HT-29 (cell line): Measurements from ENCODE around the gene SENP8. TPM values are rescaled to one million over a fixed set of nuclear protein-coding genes. Genes with fewer than 3 reads are reported as not detected.
"Not testable (repeated sequence)": the region's sequence is repeated elsewhere in the genome, so short reads cannot be mapped to it uniquely, and the experiment has no call there.

ENCODE experiments used
- DNase-seq: peaks from one replicate; pipeline ENCODE4 v3.0.0-alpha.2; 2015; ENCODE audit warnings: low spot score
- total RNA-seq: library from RNA; depleted of rRNA; stranded (reverse); fragments of >200 nt; shearing (Covaris generic); gene quantifications from 2 replicates; pipeline ENCODE4 v1.2.3, GENCODE V29; 2014

SENP8 gene
- total RNA-seq, 1 experiment from 2014 or later = 0.66 TPM

DNA sequence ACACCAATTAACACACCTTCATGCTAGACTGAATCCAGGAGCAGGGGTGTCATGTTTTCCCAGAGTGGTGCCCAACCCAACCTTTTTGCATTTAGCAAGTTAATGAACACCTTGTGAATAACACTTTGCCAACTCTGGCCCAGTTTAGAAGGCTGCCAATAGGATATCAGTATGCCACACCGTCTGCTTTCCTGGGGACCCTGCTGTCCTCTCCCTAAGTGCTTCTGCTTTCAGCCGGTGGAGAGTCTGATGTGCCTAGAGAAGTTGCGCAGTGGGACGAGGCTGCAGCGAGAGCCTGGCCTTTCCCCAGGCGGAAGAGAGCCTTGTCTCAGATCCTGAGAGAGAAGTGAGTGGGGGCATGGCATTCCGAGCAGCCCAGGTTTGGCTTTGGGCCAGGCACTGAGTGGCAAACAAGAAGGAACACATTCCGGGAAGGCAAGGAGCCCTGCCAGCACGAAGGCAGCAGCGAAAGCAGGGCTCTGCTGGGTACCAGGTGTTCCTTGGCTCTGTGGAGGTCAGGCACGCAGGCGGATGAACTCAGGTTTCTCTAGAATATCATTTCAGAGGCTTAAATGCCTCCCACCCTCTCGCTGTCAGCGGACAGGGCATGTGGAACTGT is 36.9 kb downstream of the SENP8 start:
- peak; percentile 94 for DNase-seq

- DNase-seq = peak; percentile 98
Observed at GRCh38 chr15:72155635-72156616, 37.7 kb downstream of the SENP8 start.

DNA sequence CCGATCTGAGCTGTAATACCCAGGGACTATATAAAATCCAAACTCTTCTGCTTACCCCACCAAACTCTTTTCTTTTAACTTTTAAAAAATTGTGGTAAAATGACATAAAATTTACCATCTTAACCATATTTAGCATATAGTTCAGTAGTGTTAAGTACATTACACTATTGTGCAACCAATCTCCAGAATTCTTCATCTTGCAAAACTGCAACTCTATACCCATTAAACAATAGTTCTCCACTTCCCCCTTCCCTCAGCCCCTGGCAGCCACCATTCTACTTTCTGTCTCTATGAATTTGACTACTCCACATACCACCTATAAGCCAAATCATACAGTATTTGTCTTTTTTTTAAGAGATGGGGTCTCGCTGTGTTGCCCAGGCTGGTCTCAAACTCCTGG is 38.7 kb downstream of the SENP8 start:
- no peak for DNase-seq

DNA sequence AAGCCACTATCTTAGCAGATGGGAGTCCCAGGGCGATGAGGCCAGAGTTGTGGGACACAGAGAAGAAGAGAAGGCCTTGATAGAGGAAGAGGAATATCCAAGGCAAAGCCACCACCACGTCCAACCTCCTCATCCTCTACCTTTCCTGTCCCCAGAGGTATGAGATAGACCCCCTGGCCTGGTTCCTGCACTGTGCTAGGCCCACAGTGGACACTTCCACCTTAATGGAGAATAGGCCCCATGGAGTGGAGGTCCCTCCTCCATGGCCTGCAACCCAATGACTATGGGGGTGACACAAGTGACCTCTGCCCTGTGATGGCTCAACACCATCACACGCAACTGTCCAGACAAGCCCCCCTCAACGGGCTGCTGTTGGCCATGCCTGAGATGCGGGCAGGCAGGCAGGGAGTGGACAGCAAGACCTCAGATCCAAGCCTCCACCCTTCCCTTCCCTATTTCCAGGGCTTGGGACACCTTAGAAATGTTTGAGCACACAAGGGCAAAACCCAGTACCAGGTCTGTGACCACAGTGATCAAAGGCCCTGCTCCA is 42.6 kb downstream of the SENP8 start:
- DNase-seq = no peak

GRCh38 chr15:72161361-72162132 is 43.3 kb downstream of the SENP8 start:
- DNase-seq = no peak

DNA sequence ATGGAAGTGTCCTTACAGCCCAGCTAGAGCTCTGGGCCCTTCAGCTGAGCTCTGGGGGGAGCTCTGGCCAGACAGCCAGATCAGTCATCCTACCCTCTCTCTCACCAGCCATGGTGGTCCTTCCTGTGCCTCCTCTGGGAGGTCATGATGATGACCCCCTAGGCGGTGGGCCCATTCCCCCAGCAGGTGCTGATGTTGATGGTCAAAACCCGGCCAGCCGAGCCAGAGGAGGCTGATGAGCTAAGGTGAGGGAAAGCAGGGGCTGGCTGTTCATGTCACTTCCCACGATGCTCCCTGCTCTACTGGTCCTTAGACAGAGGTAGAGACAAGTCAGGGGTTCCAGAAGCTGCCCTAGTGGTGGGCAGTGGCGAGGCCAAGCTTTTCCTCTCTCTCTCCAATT is 44.4 kb downstream of the SENP8 start:
- no peak for DNase-seq

GRCh38 chr15:72163719-72164118 is 45.5 kb downstream of the SENP8 start:
- DNase-seq = no peak

- DNase-seq = no peak
Observed at GRCh38 chr15:72166716-72167417, 48.7 kb downstream of the SENP8 start.

GRCh38 chr15:72167445-72167844 is 49.2 kb downstream of the SENP8 start:
- DNase-seq = no peak

DNA sequence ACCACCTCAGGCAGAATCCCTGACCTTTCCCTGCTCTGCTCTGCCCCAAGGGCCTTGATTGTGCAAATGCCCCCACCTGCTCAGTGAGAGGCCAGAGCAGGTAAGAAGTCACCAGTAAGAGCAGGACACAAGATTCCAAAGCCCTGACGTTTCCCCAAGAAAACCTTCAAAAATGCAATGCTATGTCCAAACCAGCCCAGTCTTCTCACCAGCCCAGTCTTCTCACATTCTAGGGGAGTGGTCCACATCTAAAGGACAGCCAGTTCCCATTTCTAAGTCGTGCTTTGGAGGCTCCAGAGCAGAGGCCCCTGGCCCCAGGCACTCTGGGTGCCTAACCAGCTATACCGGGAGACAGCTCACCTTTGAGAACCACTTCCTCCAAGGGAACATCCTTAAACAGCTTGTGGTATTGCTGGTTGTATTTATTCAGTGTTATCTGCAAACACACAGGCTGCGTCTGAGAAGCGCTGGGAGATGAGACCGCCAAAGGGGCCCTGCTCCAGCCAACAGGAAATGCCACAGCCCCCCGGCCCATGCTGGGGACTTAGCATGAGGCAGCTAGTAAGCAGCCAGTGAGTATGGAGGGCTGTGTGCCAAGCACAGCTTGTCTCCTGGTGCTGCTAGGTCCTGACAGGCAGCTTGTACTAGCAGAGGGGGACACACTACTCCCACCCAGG is 50.1 kb downstream of the SENP8 start:
- no peak for DNase-seq

GRCh38 chr15:72168808-72169190 is 50.6 kb downstream of the SENP8 start:
- DNase-seq = no peak

DNA sequence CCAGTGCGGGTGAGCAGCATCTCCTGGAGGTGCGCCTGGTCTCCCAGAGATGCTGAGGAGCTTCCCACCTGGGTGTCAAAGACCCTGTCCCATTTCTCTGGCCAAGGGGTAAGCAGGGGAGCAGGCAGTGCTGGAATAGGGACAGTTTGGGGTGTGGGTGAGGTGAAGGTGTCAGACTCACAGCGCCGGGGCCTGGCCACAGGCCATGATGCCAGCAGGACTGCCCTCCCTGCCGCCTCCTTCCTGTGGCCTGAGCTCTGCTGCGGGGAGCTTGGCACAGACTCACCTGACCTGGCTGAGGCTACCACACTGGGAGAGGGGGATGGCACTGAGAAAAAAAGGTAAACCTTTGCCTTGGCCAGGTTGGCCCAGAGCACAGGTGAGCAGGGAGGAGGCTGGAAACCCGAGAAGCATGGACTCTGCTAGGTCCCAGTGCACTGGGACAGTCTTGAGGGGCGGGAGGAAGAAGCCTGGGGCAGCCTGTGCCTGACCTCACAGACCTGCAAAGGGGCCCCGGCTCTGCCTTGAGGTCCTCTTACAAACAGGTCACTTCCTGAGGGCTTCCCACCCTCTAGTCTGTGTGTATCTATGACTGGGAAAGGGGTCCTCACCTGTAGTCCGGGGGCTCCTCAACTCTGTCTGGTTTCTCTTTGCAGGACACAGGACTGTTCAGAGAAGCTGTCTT is 51.2 kb downstream of the SENP8 start:
- no peak for DNase-seq

- peak; percentile 47 for DNase-seq
Observed at GRCh38 chr15:72169921-72170611, 51.9 kb downstream of the SENP8 start.

DNA sequence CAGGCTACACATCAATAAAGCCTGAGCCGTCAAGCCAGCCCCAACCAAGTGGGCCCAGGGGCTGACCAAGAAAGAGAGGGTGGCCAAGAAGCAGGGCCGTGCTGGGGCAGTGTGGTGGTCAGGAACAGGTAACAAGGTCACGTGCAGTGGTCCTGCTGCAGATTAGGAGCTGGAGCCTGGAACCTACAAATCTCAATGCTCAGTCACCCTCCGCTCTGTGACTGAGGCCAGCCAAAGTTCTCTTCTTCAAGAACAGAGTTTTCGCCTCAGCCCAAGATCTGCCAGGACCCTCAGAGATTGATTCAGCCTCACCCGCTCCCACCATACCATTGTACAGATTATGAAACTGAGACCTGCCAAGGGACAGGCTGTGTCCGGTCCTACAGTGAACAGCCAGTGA is 52.5 kb downstream of the SENP8 start:
- no peak for DNase-seq

DNA sequence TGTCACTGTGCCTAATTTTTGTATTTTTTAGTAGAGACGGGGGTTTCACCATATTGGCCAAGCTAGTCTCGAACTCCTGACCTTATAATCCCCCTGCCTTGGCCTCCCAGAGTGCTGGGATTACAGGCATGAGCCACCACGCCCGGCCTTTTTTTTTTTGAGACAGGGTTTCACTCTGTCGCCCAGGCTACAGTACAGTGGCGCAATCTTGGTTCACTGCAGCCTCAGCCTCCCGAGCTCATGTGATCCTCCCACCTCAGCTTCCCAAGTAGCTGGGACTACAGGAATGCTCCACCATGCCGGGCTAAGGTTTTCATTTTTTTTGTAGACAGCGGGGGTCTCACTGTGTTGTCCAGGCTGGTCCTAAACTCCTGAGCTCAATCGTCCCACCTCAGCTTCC is 53.8 kb downstream of the SENP8 start:
- not testable (repeated sequence) for DNase-seq

GRCh38 chr15:72172796-72173195 is 54.6 kb downstream of the SENP8 start:
- no peak for DNase-seq

GRCh38 chr15:72173401-72173800 is 55.2 kb downstream of the SENP8 start:
- no peak for DNase-seq

GRCh38 chr15:72173864-72174550 is 55.8 kb downstream of the SENP8 start:
- no peak for DNase-seq
